ENCODE data around the gene LZTS3.

Gene LZTS3

GRCh38 chr20:3150908-3151307, 22.4 kb downstream of the LZTS3 start:
- TF ChIP-seq FOXP2 (optimal IDR thresholded peaks at IDR 0.05; ENCODE audit: borderline replicate concordance, extremely low read depth, extremely low read length, insufficient read depth) = no peak
- no peak for TF ChIP-seq SIN3A (IDR thresholded peaks at IDR 0.05; ENCODE audit: borderline replicate concordance, insufficient read depth, low read length)
- TF ChIP-seq POLR2AphosphoS5 (IDR thresholded peaks at IDR 0.05; ENCODE audit: low read depth, low read length) = no peak
- no peak for TF ChIP-seq TAF1 (IDR thresholded peaks at IDR 0.05; ENCODE audit: borderline replicate concordance, insufficient read depth, low read length)
- TF ChIP-seq, protein P1, sequence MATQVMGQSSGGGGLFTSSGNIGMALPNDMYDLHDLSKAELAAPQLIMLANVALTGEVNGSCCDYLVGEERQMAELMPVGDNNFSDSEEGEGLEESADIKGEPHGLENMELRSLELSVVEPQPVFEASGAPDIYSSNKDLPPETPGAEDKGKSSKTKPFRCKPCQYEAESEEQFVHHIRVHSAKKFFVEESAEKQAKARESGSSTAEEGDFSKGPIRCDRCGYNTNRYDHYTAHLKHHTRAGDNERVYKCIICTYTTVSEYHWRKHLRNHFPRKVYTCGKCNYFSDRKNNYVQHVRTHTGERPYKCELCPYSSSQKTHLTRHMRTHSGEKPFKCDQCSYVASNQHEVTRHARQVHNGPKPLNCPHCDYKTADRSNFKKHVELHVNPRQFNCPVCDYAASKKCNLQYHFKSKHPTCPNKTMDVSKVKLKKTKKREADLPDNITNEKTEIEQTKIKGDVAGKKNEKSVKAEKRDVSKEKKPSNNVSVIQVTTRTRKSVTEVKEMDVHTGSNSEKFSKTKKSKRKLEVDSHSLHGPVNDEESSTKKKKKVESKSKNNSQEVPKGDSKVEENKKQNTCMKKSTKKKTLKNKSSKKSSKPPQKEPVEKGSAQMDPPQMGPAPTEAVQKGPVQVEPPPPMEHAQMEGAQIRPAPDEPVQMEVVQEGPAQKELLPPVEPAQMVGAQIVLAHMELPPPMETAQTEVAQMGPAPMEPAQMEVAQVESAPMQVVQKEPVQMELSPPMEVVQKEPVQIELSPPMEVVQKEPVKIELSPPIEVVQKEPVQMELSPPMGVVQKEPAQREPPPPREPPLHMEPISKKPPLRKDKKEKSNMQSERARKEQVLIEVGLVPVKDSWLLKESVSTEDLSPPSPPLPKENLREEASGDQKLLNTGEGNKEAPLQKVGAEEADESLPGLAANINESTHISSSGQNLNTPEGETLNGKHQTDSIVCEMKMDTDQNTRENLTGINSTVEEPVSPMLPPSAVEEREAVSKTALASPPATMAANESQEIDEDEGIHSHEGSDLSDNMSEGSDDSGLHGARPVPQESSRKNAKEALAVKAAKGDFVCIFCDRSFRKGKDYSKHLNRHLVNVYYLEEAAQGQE (IDR thresholded peaks at IDR 0.05; ENCODE audit: insufficient read depth in 1 of 2, low read depth in 2 of 2, low read length in 2 of 2) = no peak

- TF ChIP-seq TAF1 (IDR thresholded peaks at IDR 0.05; ENCODE audit: borderline replicate concordance, insufficient read depth, low read length) = no peak
- TF ChIP-seq, protein P1 (IDR thresholded peaks at IDR 0.05; ENCODE audit: insufficient read depth in 1 of 2, low read depth in 2 of 2, low read length in 2 of 2) = no peak
Observed at GRCh38 chr20:3146732-3147341, 26.5 kb downstream of the LZTS3 start.

DNA sequence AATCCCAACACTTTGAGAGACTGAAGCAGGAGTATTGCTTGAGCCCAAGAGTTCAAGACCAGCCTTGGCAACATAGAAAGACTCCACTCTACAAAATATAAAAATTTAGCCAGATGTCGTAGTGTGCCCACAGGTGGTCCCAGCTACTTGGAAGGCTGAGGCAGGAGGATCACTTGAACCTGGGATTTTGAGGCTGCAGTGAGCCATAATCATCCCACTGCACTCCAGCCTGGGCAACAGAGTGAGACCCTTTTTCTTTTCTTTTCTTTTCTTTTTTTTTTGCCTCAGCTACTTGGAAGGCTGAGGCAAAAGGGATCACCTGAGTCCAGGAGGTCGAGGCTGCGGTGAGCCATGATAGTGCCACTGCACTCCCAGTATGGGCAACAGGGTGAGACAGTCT, 31.6 kb downstream of the LZTS3 start:
- TF ChIP-seq POLR2AphosphoS5 (IDR thresholded peaks at IDR 0.05; ENCODE audit: low read depth, low read length) (no peak), TAF1 (IDR thresholded peaks at IDR 0.05; ENCODE audit: borderline replicate concordance, insufficient read depth, low read length) (no peak), FOXP2 (optimal IDR thresholded peaks at IDR 0.05; ENCODE audit: borderline replicate concordance, extremely low read depth, extremely low read length, insufficient read depth) (no peak), SIN3A (IDR thresholded peaks at IDR 0.05; ENCODE audit: borderline replicate concordance, insufficient read depth, low read length) (no peak)
- TF ChIP-seq, protein P1 (IDR thresholded peaks at IDR 0.05; ENCODE audit: insufficient read depth in 1 of 2, low read depth in 2 of 2, low read length in 2 of 2) = no peak

- TF ChIP-seq SIN3A (IDR thresholded peaks at IDR 0.05; ENCODE audit: borderline replicate concordance, insufficient read depth, low read length) (no peak), POLR2AphosphoS5 (IDR thresholded peaks at IDR 0.05; ENCODE audit: low read depth, low read length) (no peak), TAF1 (IDR thresholded peaks at IDR 0.05; ENCODE audit: borderline replicate concordance, insufficient read depth, low read length) (no peak), FOXP2 (optimal IDR thresholded peaks at IDR 0.05; ENCODE audit: borderline replicate concordance, extremely low read depth, extremely low read length, insufficient read depth) (no peak)
- TF ChIP-seq, protein P1 (IDR thresholded peaks at IDR 0.05; ENCODE audit: insufficient read depth in 1 of 2, low read depth in 2 of 2, low read length in 2 of 2) = no peak
Observed at GRCh38 chr20:3137492-3137891, 35.9 kb downstream of the LZTS3 start.
